HepG2 (cell line): ENCODE measurements around the gene DOLK. TPM values are rescaled to one million over a fixed set of nuclear protein-coding genes. Genes with fewer than 3 reads are reported as not detected.

Experiments
- ATAC-seq: fragments of 200-7000 bp; cut with Tn5 transposase; 3 replicates; pipeline ENCODE4 v1.9.1; 2020; ENCODE audit warnings: mild to moderate bottlenecking, moderate library complexity
- BruUV-seq: library from RNA; stranded (reverse); fragments of 400-500 nt; replicated peaks from 2 replicates; lab custom pipeline; 2021; lab: Mats Ljungman, UMichigan
- CTCF ChIA-PET: fragments of 300-600 bp; formaldehyde crosslinking; extraction: SDS; loops from one replicate; lab custom pipeline; 2021; ENCODE audit warnings: low total read pairs, inconsistent platforms, low intra/inter-chr PET ratio; lab: Yijun Ruan, JAX
- POLR2A ChIA-PET: fragments of 350-600 bp; sonication (Branson Sonifier 250); formaldehyde crosslinking; loops from one replicate; lab custom pipeline; 2020; ENCODE audit warnings: antibody characterized with exemption, inconsistent platforms; lab: Yijun Ruan, JAX
- DNase-seq: peaks from one replicate; pipeline ENCODE4 v3.0.0-alpha.2; 2015; ENCODE audit warnings: low spot score
- FAIRE-seq: peaks from 3 replicates; lab custom pipeline; 2011; peaks lifted over from hg19 to GRCh38; lab: Jason Lieb, UNC
- H2AFZ ChIP-seq: one replicate; pipeline ENCODE4 v1.6.1; 2011; ENCODE audit warnings: low read length, inconsistent platforms
- H3K27ac ChIP-seq: fragments of 300-600 bp; 3 replicates; pipeline ENCODE4 v1.8.0; 2011; ENCODE audit warnings: mixed run types, mild to moderate bottlenecking, mixed read lengths, low read length, inconsistent platforms; ENCODE audit not compliant: insufficient read depth; ENCODE audit errors: extremely low read length
- H3K27me3 ChIP-seq, 2 experiments: fragments of 200-600 bp in 1 of 2; 2 replicates in 1 of 2; 3 replicates in 1 of 2; pipeline versions ENCODE4 v1.6.0 to v1.8.0; 2011; ENCODE audit warnings: low read length in 2 of 2, mild to moderate bottlenecking in 2 of 2, moderate library complexity in 2 of 2, inconsistent platforms in 1 of 2; ENCODE audit not compliant: insufficient read depth in 2 of 2, control insufficient read depth in 1 of 2
- H3K36me3 ChIP-seq, 2 experiments: fragments of 200-600 bp in 1 of 2; replicated peaks in 1 of 2; 2 replicates in 1 of 2; 3 replicates in 1 of 2; pipeline versions ENCODE4 v1.5.1 to v1.8.0; 2011; ENCODE audit warnings: low read length in 2 of 2, inconsistent platforms in 1 of 2; ENCODE audit not compliant: insufficient read depth in 2 of 2, control insufficient read depth in 1 of 2
- H3K4me1 ChIP-seq: 2 replicates; pipeline ENCODE4 v1.5.1; 2012; ENCODE audit warnings: low read length, inconsistent platforms; ENCODE audit not compliant: insufficient read depth
- H3K4me2 ChIP-seq: 2 replicates; pipeline ENCODE4 v1.6.0; 2011; ENCODE audit warnings: low read depth, low read length, inconsistent platforms
- H3K4me3 ChIP-seq, 3 experiments: fragments of 200-600 bp in 1 of 3; sonication (generic), shearing (Covaris generic) in 1 of 3; replicated peaks in 1 of 3; 2 replicates each; pipeline ENCODE4 v1.5.1; 2011 to 2016; ENCODE audit warnings: low read length in 3 of 3, inconsistent platforms in 2 of 3, low read depth in 2 of 3, mild to moderate bottlenecking in 2 of 3, control low read depth in 1 of 3, mixed read lengths in 1 of 3; ENCODE audit not compliant: insufficient read depth in 1 of 3
- H3K79me2 ChIP-seq: one replicate; pipeline ENCODE4 v1.6.1; 2011; ENCODE audit warnings: low read length, inconsistent platforms; ENCODE audit not compliant: insufficient read depth
- H3K9ac ChIP-seq: 2 replicates; pipeline ENCODE4 v1.6.0; 2011; ENCODE audit warnings: mild to moderate bottlenecking, low read depth, low read length, inconsistent platforms; ENCODE audit not compliant: insufficient read depth
- H3K9me3 ChIP-seq: 2 replicates; pipeline ENCODE4 v1.5.1; 2012; ENCODE audit warnings: mild to moderate bottlenecking, low read length
- H4K20me1 ChIP-seq: 2 replicates; pipeline ENCODE4 v1.6.0; 2011; ENCODE audit warnings: inconsistent platforms, mild to moderate bottlenecking, low read length, moderate library complexity; ENCODE audit not compliant: insufficient read depth
- HMG20B ChIP-seq: conservative IDR thresholded peaks from 2 replicates; pipeline ENCODE4 v1.6.1; 2016; ENCODE audit warnings: missing genetic modification reagents, missing compliant biosample characterization
- ISX ChIP-seq: sonication (generic); formaldehyde crosslinking; conservative IDR thresholded peaks from 2 replicates; pipeline ENCODE4 v1.5.0; 2020; ENCODE audit warnings: missing genetic modification reagents
- KAT8 ChIP-seq: IDR thresholded peaks from 2 replicates; pipeline ENCODE4 v1.6.1; 2016; ENCODE audit warnings: missing genetic modification reagents, missing compliant biosample characterization
- KDM6A ChIP-seq: IDR thresholded peaks from 2 replicates; pipeline ENCODE4 v1.6.1; 2016; ENCODE audit warnings: low read depth
- NKX3-1 ChIP-seq: sonication (generic); formaldehyde crosslinking; IDR thresholded peaks from 2 replicates; pipeline ENCODE4 v1.5.0; 2020; ENCODE audit warnings: missing genetic modification reagents
- PCBP1 ChIP-seq: fragments of 200-400 bp; formaldehyde crosslinking; IDR thresholded peaks from 2 replicates; pipeline ENCODE4 v1.6.1; 2017; ENCODE audit warnings: mild to moderate bottlenecking, low read depth, low read length, borderline replicate concordance
- SUZ12 ChIP-seq: fragments of 150-350 bp; IDR thresholded peaks from 2 replicates; pipeline ENCODE4 v1.6.1; 2014; ENCODE audit warnings: low read depth, low read length
- ZEB1 ChIP-seq: IDR thresholded peaks from 2 replicates; pipeline ENCODE4 v1.6.1; 2012; ENCODE audit warnings: mild to moderate bottlenecking, low read depth, inconsistent platforms; ENCODE audit not compliant: insufficient replicate concordance
- ZNF614 ChIP-seq: IDR thresholded peaks from 2 replicates; pipeline ENCODE4 v1.6.1; 2018; ENCODE audit warnings: missing biosample characterization, missing genetic modification reagents, inconsistent platforms, borderline replicate concordance
- ZSCAN25 ChIP-seq: sonication (generic); formaldehyde crosslinking; IDR thresholded peaks from 2 replicates; pipeline ENCODE4 v1.8.0; 2022; ENCODE audit warnings: mild to moderate bottlenecking, missing genetic modification reagents
- WGBS: methylation state at CpG from one replicate; pipeline ENCODE4 v1.1.6; 2017; ENCODE audit warnings: low lambda C conversion rate; 5-methylcytosine and 5-hydroxymethylcytosine counted together
- in situ Hi-C: cut with HindIII; loops from 2 replicates; pipeline ENCODE4 v1.10.0; 2017; ENCODE audit warnings: low pct_unique_long_range_greater_than_20kb; ENCODE audit not compliant: extremely low pct_ligation_motif_present
- intact Hi-C: fragments of 100-400 bp; cut with micrococcal nuclease; formaldehyde crosslinking; loops from one replicate; pipeline ENCODE4 v1.10.0; 2022; ENCODE audit not compliant: unreplicated experiment
- polyA plus RNA-seq, 8 experiments: library from polyadenylated mRNA; depleted of rRNA in 3 of 8; stranded (reverse) in 7 of 8; unstranded in 1 of 8; fragments of >200 nt; fragmentation: Illumina TruSeq in 4 of 8; extraction: Trizol in 4 of 8; gene quantifications; 2 replicates each; pipeline versions ENCODE4 v1.2.1 to v1.2.3, GENCODE V29; 2011 to 2016; ENCODE audit warnings: low read depth in 4 of 8, missing spikeins in 1 of 8, mixed read lengths in 1 of 8; ENCODE audit not compliant: insufficient read depth in 1 of 8
- total RNA-seq, 5 experiments: library from RNA; depleted of rRNA; stranded (reverse); fragments of >200 nt; fragmentation: Illumina TruSeq; extraction: Trizol; gene quantifications; 2 replicates each; pipeline ENCODE4 v1.2.3, GENCODE V29; 2016; ENCODE audit warnings: low read depth in 1 of 5
- TF ChIP-seq, protein P1 (sequence below): sonication (generic); formaldehyde crosslinking; IDR thresholded peaks from 2 replicates; pipeline ENCODE4 v1.4.0; 2020; ENCODE audit warnings: missing genetic modification reagents
- TF ChIP-seq, protein P2 (sequence below): sonication (generic); formaldehyde crosslinking; IDR thresholded peaks from 2 replicates; pipeline ENCODE4 v1.4.0; 2020; ENCODE audit warnings: missing genetic modification reagents
- TF ChIP-seq, protein P3 (sequence below): sonication (generic); formaldehyde crosslinking; IDR thresholded peaks from 2 replicates; pipeline ENCODE4 v1.4.0; 2020; ENCODE audit warnings: mild to moderate bottlenecking, missing genetic modification reagents
- TF ChIP-seq, protein P4 (sequence below): sonication (generic); formaldehyde crosslinking; IDR thresholded peaks from 2 replicates; pipeline ENCODE4 v1.5.1; 2020; ENCODE audit warnings: mild to moderate bottlenecking, missing genetic modification reagents
- TF ChIP-seq, protein P5 (sequence below): sonication (generic); formaldehyde crosslinking; IDR thresholded peaks from 2 replicates; pipeline ENCODE4 v1.8.0; 2022; ENCODE audit warnings: missing genetic modification reagents, mild to moderate bottlenecking, moderate library complexity, borderline replicate concordance

Gene DOLK
- total and polyA plus RNA-seq, 2 of the 13 experiments (the other 11 are each of a cell fraction or from before 2014, with no cell fraction given): 15.4 to 18.7 TPM

DNA sequence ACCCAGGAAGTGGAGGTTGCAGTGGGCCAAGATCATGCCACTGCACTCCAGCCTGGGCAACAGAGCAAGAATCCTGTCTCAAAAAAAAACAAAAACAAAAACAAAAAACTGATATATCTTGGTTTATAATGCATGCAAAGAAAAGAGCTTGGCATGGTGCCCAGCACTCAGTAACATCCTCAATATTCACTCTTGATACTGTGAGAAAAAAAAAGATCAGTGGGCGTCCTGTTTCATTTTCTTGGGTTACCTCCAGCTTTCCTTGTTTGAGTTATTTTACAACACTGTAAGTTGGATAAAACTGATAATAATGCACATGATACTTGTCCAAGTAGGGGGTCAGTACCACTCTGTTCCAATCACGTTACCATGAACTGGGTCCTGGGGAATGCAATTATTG is 18.8 kb downstream of the DOLK start:
- H3K27ac ChIP-seq: no peak overlapping the region
- no peak overlapping the region for H3K4me2 ChIP-seq
- ChIA-PET CTCF (interaction anchor here (0.8 to 2.3 kb wide), 5 partner anchors 46 to 196 kb away, joined by 3 to 54 read pairs (median 6); no protein-coding TSS in a partner anchor), POLR2A (interaction anchor here (0.8 kb wide), 1 partner anchor 20 kb away, joined by 3 read pairs; no protein-coding TSS in a partner anchor)
- H3K9me3 ChIP-seq: no peaks in the 10 kb centered on the region
- peaks cover 9% of the 10 kb centered on the region for H3K4me1 ChIP-seq
- H3K4me3 ChIP-seq: no peak overlapping the region
- in situ Hi-C loops (no loop called here), intact Hi-C loops (loop anchor here (1.0 kb wide), 3 partner anchors 46 to 76 kb away; partner anchors contain the start of gene LRRC8A)
- no peak for DNase-seq
- no peak overlapping the region for H3K9ac ChIP-seq
- H4K20me1 ChIP-seq: no peaks in the 10 kb centered on the region
- H3K36me3 ChIP-seq: no peaks in the 10 kb centered on the region; a peak in 2 of 5 replicates
- no peak for ATAC-seq
- FAIRE-seq: no peak
- BruUV-seq: no TSS peak
- H2AFZ ChIP-seq: no peak overlapping the region
- no peaks in the 10 kb centered on the region for H3K79me2 ChIP-seq
- WGBS: 100% methylated on average over 2 of the region's 2 CpGs
- H3K27me3 ChIP-seq: no peaks in the 10 kb centered on the region
- TF ChIP-seq, protein P1, sequence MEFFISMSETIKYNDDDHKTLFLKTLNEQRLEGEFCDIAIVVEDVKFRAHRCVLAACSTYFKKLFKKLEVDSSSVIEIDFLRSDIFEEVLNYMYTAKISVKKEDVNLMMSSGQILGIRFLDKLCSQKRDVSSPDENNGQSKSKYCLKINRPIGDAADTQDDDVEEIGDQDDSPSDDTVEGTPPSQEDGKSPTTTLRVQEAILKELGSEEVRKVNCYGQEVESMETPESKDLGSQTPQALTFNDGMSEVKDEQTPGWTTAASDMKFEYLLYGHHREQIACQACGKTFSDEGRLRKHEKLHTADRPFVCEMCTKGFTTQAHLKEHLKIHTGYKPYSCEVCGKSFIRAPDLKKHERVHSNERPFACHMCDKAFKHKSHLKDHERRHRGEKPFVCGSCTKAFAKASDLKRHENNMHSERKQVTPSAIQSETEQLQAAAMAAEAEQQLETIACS (CRISPR knock-in tag): no peak
- TF ChIP-seq, protein P2, sequence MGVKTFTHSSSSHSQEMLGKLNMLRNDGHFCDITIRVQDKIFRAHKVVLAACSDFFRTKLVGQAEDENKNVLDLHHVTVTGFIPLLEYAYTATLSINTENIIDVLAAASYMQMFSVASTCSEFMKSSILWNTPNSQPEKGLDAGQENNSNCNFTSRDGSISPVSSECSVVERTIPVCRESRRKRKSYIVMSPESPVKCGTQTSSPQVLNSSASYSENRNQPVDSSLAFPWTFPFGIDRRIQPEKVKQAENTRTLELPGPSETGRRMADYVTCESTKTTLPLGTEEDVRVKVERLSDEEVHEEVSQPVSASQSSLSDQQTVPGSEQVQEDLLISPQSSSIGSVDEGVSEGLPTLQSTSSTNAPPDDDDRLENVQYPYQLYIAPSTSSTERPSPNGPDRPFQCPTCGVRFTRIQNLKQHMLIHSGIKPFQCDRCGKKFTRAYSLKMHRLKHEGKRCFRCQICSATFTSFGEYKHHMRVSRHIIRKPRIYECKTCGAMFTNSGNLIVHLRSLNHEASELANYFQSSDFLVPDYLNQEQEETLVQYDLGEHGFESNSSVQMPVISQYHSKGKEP (CRISPR knock-in tag): no peak
- TF ChIP-seq ISX (CRISPR knock-in tag): no peak
- no peak for TF ChIP-seq KAT8 (CRISPR knock-in tag)
- no peak for TF ChIP-seq ZEB1
- no peak for TF ChIP-seq NKX3-1
- TF ChIP-seq ZSCAN25 (CRISPR knock-in tag): no peak
- no peak for TF ChIP-seq ZNF614 (CRISPR knock-in tag)
- TF ChIP-seq, protein P3, sequence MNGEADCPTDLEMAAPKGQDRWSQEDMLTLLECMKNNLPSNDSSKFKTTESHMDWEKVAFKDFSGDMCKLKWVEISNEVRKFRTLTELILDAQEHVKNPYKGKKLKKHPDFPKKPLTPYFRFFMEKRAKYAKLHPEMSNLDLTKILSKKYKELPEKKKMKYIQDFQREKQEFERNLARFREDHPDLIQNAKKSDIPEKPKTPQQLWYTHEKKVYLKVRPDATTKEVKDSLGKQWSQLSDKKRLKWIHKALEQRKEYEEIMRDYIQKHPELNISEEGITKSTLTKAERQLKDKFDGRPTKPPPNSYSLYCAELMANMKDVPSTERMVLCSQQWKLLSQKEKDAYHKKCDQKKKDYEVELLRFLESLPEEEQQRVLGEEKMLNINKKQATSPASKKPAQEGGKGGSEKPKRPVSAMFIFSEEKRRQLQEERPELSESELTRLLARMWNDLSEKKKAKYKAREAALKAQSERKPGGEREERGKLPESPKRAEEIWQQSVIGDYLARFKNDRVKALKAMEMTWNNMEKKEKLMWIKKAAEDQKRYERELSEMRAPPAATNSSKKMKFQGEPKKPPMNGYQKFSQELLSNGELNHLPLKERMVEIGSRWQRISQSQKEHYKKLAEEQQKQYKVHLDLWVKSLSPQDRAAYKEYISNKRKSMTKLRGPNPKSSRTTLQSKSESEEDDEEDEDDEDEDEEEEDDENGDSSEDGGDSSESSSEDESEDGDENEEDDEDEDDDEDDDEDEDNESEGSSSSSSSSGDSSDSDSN (CRISPR knock-in tag): no peak
- TF ChIP-seq, protein P4, sequence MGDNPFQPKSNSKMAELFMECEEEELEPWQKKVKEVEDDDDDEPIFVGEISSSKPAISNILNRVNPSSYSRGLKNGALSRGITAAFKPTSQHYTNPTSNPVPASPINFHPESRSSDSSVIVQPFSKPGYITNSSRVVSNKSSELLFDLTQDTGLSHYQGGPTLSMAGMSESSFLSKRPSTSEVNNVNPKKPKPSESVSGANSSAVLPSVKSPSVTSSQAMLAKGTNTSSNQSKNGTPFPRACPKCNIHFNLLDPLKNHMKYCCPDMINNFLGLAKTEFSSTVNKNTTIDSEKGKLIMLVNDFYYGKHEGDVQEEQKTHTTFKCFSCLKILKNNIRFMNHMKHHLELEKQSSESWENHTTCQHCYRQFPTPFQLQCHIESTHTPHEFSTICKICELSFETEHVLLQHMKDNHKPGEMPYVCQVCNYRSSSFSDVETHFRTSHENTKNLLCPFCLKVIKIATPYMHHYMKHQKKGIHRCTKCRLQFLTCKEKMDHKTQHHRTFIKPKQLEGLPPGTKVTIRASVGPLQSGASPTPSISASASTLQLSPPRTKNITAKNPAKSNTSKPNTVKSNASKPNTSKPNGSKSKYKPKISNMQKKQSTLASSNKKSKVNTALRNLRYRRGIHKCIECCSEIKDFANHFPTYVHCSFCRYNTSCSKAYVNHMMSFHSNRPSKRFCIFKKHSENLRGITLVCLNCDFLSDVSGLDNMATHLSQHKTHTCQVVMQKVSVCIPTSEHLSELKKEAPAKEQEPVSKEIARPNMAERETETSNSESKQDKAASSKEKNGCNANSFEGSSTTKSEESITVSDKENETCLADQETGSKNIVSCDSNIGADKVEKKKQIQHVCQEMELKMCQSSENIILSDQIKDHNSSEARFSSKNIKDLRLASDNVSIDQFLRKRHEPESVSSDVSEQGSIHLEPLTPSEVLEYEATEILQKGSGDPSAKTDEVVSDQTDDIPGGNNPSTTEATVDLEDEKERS (CRISPR knock-in tag): no peak
- TF ChIP-seq SUZ12: no peak
- TF ChIP-seq, protein P5, sequence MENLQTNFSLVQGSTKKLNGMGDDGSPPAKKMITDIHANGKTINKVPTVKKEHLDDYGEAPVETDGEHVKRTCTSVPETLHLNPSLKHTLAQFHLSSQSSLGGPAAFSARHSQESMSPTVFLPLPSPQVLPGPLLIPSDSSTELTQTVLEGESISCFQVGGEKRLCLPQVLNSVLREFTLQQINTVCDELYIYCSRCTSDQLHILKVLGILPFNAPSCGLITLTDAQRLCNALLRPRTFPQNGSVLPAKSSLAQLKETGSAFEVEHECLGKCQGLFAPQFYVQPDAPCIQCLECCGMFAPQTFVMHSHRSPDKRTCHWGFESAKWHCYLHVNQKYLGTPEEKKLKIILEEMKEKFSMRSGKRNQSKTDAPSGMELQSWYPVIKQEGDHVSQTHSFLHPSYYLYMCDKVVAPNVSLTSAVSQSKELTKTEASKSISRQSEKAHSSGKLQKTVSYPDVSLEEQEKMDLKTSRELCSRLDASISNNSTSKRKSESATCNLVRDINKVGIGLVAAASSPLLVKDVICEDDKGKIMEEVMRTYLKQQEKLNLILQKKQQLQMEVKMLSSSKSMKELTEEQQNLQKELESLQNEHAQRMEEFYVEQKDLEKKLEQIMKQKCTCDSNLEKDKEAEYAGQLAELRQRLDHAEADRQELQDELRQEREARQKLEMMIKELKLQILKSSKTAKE (CRISPR knock-in tag): no peak
- TF ChIP-seq PCBP1: no peak
- no peak for TF ChIP-seq KDM6A (CRISPR knock-in tag)
- TF ChIP-seq HMG20B (CRISPR knock-in tag): no peak
